GM20000 (cell line): ENCODE measurements around the gene GNAL.
A peak's percentile ranks its signal among the peaks of the same experiment; 100 is the strongest.
"Not testable (repeated sequence)": the region's sequence is repeated elsewhere in the genome, so short reads cannot be mapped to it uniquely, and the experiment has no call there.

Source experiments
- DNase-seq: peaks from one replicate; pipeline ENCODE4 v3.0.0; 2012; ENCODE audit warnings: low spot score
- TF ChIP-seq, protein P1 (sequence below): IDR thresholded peaks from 2 replicates; pipeline ENCODE4 v1.5.1; 2012; ENCODE audit warnings: mild to moderate bottlenecking, control low read depth; ENCODE audit errors: extremely low read depth, missing control alignments

GNAL gene

GRCh38 chr18:11909061-11909455 lies 220.0 kb downstream of the GNAL start:
- no peak for DNase-seq
- TF ChIP-seq, protein P1, sequence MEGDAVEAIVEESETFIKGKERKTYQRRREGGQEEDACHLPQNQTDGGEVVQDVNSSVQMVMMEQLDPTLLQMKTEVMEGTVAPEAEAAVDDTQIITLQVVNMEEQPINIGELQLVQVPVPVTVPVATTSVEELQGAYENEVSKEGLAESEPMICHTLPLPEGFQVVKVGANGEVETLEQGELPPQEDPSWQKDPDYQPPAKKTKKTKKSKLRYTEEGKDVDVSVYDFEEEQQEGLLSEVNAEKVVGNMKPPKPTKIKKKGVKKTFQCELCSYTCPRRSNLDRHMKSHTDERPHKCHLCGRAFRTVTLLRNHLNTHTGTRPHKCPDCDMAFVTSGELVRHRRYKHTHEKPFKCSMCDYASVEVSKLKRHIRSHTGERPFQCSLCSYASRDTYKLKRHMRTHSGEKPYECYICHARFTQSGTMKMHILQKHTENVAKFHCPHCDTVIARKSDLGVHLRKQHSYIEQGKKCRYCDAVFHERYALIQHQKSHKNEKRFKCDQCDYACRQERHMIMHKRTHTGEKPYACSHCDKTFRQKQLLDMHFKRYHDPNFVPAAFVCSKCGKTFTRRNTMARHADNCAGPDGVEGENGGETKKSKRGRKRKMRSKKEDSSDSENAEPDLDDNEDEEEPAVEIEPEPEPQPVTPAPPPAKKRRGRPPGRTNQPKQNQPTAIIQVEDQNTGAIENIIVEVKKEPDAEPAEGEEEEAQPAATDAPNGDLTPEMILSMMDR, result no peak

DNA sequence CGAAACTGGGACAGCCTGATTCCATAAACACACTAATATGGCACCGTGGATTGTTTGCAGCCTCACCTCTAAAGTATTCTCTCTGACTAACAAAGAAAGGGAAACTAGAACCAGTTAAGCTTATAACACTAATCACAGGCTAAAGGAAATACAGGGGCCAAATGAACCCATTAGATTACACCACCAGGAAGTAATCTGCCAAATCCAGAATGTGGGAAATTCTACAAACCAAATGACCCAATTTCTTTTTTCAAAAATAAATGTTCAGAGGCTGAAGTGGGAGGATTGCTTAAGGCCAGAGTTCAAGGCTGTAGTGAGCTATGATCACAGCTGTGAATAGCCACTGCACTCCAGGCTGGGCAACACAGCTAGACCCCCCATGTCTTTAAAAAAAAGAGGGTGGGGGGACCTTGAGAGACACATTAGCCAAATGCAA lies 220.5 kb downstream of the GNAL start:
- peak; percentile 44 for DNase-seq
- TF ChIP-seq, protein P1, result no peak

- DNase-seq, result not testable (repeated sequence)
These were observed 227.8 kb downstream of the GNAL start for GRCh38 chr18:11916880-11917279.

DNA sequence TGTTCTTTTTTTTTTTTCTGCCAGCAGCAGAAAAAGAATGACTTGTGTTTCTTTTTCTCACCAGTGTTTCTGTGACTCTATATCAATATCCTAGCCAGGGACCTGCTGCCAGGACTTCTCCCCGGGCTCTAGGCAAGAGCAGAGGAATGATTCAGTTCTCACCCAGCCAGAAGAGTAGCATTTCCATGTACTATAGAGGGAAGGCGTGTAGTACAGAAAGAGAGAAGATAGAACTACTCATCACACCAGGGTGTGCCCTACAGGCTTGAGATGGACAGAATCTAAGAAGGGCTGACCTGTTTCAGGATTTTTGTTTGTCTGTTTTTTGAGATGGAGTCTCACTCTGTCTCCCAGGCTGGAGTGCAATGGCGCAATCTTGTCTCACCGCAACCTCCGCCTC lies 230.5 kb downstream of the GNAL start:
- DNase-seq, result not testable (repeated sequence)

DNA sequence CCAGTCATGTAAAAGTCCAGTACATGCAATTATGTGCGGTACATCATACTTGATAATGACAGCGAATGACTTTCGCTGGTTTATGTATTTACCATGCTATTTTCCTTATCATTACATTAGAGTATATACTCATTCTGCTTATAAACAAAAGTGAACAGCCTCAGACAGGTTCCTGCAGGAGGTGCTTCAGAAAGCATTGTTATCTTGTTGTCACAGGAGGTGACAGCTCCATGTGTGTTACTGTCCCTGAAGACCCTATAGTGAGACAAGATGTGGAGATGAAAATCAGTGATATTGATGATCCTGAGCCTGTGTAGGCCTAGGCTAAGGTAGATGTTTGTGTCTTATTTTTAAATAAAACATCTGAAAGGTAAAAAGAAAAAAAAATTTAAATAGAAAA lies 234.4 kb downstream of the GNAL start:
- TF ChIP-seq, protein P1, result no peak

DNA sequence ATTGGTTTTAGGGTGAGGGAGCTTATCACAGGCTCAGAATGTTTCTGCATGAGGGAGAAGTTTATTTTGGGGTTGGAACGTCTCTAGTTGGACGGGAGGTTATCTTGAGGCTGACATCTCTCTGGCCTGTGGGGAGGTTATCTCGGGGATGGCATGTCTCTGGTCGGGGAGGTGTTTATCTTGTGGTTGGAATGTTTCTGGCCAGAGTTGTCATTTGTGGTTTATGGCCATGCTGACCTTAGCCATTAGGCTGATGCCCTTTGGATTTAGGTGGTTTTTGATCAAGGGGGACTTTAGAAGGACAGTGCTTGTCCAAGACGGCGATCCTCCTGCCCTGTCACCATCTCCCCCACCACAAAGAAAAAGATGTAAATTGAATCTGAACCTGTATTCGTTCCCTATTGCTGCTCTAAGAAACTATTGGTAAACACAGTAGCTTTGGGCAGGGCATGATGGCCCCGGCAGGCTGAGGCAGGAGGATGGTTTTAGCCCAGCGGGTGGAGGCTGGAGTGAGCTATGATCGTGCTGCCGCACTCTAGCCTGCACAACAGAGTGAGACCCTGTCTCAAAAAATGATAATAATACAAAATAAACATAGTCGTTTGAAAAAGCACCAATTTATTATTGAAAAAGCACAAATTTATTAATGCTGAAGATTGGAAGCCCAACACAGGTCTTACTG lies 236.9 kb downstream of the GNAL start:
- TF ChIP-seq, protein P1, result no peak
- DNase-seq, result no peak

More for the DNA sequence above, 234.4 kb downstream of the GNAL start:
- no peak for DNase-seq

GRCh38 chr18:11927497-11927896 lies 238.4 kb downstream of the GNAL start:
- DNase-seq, result no peak
- TF ChIP-seq, protein P1, result no peak

GRCh38 chr18:11932393-11932792 lies 243.3 kb downstream of the GNAL start:
- TF ChIP-seq, protein P1, result no peak

More at GRCh38 chr18:11932393-11932792, 243.3 kb downstream of the GNAL start:
- DNase-seq, result no peak
